HG02840 (cell line): ENCODE data around the gene RALGAPA2.
A peak's percentile ranks its signal among the peaks of the same experiment; 100 is the strongest.

Experiments
- ATAC-seq: cut with Tn5 transposase; IDR thresholded peaks from one replicate; pipeline ENCODE4 v1.9.1; 2021; ENCODE audit warnings: mild to moderate bottlenecking, moderate library complexity, moderate number of reproducible peaks; ENCODE audit not compliant: unreplicated experiment, low FRiP score

The RALGAPA2 gene

DNA sequence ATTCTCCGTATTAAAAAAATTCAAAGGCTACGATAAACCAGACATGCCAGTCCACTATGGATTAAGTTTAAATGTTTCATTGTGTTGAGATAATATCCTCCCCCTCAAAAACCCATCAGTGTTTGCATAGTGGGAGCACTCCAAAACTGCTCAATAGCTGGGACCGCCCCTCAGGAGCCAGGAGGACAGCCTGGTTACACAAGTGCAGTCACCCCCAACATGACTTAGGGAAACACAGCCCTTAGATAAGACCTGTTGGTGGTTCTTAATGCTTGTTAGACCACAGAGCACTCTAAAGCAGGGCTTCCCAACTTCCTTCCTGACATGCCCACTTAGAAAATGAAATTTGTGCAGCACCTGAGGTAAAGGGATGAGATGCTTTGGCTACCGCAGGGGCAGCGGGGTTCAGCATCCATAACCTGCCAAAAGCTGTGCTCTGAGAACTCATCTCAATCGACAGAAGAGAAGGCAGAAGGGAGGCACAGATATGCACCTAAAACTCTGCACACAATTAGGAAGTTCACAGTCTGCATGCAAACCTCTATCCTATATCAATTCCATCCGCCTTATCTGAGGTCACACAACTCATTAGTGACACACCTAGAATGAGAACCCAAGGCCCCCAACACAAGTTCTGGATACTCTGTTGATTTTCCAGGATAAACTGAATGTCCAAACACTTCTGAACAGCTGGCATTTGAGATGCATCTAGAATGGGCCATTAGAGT lies 74.3 kb downstream of the RALGAPA2 start:
- ATAC-seq = no peak

DNA sequence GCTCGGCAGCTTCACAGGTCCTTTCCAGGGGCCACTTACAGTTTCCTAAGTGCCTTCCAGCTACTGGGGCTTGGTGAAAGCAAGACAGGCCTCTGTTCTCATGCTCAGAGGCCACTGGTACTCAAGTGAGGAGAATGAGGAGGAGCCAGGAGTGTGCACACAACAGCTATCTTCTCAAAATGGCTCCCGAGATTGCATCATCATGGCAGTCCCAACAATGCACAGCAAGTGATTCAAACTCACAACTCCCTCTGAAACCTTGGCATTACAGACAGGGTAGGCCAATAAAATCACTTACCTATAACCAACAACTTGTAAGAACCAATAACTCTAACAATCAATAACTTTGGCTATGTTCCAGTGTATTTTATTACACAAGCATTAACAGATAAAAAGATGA lies 77.4 kb downstream of the RALGAPA2 start:
- ATAC-seq = no peak

DNA sequence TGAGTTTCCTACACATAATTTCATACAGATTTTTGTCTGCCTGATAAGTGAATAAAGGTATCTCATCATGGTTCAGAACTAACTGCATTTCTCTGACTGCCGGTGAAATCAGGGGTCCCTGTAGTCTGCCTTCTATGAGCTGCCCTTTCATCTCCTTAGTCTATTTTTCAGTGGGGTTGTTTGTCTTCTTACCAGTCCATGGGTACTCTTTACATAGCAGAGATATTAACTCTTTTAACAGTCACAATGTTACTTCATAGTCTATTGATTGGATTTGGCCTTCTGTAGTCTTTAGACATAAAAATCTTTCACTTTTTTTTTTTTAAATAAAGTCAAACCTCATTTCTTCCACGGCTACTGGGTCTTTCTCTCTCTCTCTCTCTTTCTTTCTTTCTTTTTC lies 79.8 kb downstream of the RALGAPA2 start:
- no peak for ATAC-seq

DNA sequence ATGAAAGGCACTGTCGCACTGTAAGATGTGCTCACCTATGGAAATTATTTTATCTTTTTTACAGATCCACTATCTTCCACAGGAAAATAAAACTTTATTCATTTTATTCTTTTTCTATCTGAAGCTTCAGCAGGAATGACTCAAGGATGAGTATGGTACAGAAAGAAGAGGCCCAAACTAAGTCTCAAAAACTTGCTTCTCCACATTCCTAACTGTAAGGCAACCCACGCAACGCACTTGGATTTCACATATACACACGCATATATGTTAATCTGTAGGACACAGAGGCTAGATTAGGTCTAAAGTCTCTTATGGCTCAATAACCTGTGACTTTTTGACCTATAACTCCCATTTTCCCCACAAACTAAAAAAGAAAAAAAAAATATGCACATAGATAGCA lies 81.9 kb downstream of the RALGAPA2 start:
- ATAC-seq = no peak

DNA sequence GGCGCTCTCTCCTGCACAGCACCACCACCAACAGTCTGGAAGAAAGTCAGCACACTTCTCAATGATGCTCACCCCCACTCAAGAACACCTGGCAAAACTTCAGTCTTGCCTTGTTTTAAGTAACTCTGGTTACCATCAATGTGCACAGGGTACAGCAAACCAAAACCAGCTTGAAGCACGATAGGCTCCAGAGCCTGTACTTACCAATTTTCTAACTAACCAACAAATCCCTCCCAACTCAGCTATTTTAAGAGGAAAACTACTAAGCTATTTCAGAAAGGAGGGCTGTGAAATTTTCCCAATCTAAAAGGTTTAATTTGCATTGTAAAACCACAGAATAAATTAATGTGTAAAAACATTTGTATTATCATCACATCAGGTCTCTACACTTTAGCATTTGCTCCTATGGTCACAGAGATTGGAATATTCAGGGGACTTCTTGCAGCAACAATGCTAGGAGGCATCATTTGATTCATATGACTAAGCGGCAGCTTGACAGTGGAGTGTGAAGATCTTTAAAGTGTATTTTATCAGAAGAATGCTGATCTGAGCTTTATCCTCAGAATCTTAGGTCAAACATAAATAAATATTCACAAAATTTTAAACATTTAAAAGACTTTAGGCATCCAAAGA lies 82.8 kb downstream of the RALGAPA2 start:
- no peak for ATAC-seq

DNA sequence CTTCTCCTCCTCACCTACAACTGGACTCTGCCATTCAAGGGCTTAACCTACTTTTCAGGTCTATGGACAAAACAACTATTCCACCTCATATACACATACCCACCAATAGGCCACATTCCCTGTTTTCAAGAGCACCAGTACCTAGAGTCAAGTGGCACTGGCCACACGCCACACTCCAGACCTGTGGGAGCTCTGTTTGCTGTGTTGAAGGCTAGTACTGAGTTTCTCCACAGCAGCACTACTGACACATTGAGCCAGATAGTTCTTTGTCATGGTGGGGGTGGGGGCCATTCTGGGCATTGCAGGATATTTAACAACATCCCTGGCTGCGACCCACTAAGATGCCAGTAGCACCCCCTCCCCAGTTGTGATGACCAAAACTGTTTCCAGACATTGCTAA lies 84.1 kb downstream of the RALGAPA2 start:
- no peak for ATAC-seq

DNA sequence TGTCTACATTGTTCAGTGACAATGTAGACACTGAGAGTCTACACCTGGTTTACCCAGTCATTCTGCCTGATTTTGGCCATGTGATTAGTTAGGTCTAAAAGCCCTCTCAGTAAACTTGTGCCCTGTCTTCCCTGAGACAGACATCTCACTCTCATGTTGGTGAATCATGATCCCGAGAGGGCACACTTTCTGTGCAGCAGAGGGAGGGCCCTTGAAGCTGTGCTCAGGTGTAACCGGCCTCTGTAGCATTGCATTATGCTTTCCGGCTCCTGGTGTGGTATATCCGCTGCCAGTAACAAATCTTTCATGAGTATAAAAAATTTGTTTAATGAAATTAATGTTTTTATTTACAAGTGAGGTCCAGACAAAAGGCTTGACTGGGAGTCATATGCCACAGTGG lies 85.0 kb downstream of the RALGAPA2 start:
- ATAC-seq = no peak

DNA sequence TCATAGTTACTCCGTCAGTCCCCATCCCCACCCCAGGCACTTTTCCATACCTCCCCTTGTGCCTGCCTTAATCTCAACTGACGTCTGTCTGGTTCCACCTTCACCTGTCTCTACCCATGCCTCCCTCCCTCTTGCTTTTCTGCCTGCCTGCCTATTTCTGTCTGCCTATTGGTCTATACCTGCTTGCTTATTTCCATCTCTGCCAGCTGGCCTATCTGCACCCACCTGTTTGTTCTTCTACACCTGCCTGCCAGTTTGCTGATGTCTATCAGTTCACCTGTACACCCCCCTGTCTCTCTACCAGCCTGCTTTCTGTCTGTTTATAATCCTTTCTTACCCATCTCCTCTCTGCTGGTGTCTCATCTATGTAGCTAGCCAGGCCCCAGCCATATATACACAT lies 87.5 kb downstream of the RALGAPA2 start:
- ATAC-seq = no peak

DNA sequence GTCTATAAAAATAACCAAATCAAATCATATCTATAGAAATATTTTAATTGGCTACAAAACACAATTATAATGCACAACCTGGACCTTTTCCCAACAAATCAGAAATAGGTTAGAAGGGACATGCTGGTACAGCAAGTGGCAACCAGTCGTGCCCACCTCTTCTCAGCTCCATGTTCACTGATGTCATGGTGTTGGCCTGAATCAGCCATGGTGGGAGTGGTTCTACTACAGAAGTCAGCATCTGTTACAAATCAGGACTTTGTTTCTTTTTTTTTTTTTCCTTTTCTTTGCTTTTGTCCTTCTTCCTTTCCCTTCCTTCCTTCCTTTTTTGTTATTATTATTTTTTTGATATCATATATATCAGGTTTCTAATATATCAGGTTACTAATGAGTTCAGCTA lies 91.2 kb downstream of the RALGAPA2 start:
- no peak for ATAC-seq

DNA sequence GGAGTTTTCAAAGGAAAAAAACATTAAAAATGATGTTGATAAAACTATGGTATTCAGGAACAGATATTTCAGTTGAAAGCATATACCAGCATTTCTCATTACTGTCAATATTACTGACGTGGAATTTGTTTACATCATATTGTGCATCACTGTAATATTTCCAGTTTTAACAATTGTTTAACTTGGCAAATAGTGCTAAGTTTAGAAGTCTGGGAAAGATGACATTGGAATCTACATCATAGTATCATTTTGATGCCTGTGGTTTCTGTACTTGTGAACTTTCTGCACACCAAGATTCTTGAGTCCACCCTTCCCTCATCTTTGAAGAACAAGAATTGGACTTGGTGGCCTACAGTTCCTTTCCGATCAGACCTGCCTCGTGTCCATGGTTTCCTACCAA lies 98.1 kb downstream of the RALGAPA2 start:
- no peak for ATAC-seq

DNA sequence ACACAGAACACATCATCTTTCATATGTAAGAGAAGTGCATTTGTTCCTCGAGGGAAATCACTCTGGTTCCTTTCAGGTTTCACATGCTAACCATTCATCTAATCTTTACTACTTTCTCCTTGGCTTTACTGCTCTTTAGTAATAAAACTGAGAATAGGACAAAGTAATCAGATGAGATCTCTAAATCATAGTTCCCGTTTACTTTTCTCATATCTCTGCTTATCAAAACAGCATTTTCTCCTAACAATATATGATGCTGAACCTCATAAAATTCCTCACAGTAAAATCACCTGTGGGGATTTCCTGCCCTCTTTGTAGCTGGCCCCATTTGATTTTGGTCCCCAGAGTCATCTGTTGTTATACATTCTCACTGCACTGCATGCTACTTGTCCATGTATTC lies 100.2 kb downstream of the RALGAPA2 start:
- no peak for ATAC-seq

DNA sequence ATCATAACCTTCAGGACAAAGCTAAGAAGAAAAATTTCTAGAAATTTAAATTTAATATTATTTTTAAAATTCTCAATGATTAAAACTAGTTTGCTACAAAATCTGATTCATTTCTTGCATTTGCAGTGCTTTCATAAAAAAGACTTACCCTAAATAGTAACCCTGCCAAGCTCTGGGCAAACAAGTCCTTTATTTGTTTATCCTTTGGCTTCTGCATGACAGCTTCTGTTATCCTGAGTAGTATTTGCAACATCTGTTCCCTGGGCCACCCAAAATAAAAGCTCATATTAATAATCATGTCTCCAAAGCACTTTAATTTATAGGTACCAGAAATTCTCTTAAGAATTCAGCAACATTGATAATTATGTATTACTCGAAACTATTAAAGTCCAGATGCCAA lies 101.3 kb downstream of the RALGAPA2 start:
- no peak for ATAC-seq

DNA sequence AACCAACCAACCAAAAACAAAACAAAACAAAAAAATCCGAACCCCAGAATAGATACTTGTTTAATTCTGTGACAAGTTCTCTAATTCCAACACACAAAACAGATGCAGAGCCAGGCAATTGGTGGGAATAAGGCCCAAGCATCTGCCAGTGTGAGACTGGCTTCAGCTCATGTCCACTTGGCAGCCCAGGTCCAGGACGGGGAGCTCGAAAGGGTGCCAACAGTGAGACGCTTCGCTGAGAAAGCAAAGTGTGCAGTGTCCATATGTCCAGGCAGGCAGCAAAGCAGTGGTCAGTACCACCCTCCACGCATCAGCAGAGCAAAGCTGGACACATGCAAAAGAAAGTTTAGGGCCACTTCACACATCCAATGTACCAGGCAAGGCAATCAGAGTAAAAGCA lies 102.9 kb downstream of the RALGAPA2 start:
- ATAC-seq = no peak

DNA sequence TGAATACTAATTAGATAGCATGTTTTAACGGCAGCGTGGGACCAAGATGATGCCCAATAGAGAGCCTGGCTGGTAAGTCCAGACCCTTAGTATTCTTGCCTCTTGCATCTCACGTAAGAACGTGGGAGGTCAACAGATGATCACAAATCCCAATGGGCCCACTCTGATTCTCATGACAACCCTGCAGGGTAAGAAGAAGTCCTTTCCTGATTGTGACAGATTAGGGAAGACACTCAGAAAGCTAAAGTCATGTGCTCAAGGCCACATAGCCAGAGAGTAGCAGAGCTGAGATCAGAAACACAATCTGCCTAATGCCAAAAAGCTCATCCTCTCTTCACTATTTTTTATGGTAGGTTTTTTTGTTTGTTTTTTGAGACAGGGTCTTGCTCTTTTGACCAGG lies 103.8 kb downstream of the RALGAPA2 start:
- no peak for ATAC-seq

DNA sequence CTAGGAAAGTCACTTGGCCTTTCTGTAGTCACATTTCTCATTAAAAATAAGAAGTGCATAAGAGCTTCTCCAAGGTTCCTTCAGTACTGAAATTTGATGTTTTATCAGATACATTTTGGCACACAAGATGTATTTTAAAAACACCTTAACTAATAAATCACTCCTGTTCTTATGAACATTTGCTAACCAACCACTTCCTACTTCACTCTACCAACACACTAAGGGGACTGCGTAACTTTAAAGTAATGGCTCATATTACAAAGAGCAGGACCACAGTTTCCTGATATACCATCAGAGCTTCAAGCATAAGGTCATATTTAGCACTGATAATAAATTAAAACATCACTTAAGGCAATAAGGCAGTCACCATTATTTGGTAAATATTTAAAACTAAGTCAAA lies 104.4 kb downstream of the RALGAPA2 start:
- no peak for ATAC-seq

DNA sequence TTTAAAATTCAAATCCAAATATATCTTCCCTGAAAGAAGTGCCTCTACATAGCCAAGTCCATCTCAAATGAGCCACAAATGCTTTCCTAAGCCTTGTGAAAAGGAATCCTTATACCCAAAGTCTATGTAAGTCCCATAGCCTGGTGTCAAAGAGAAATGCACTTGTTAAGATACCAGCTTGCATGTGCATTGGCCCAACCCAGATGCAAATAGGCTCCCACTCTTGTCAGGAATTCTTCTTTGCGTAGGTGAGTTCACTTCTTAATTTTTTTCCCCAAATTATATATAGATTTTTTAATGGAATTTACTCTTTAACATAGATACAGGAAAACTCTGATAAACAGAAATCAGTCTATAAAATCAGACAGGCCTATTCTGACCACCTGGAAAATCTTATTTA lies 105.6 kb downstream of the RALGAPA2 start:
- ATAC-seq = no peak

DNA sequence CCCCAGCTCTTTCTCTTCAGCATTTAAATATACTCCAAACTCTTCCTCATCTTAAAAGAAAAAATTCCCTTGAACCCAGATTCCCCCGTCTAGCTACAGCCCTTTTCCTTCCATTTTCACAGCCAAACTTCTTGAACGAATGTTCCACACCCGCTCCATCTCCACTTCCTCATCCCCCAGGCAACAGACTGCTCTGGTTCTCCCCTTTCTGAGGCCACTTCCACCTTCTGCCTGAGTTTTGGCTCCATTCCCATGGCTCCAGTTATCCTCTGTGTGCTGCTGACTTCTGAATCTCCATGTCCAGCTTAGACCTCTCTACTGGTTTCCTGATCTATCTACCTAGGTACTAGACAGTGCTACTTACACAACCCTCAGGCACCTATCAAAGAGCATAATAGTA lies 106.4 kb downstream of the RALGAPA2 start:
- no peak for ATAC-seq

DNA sequence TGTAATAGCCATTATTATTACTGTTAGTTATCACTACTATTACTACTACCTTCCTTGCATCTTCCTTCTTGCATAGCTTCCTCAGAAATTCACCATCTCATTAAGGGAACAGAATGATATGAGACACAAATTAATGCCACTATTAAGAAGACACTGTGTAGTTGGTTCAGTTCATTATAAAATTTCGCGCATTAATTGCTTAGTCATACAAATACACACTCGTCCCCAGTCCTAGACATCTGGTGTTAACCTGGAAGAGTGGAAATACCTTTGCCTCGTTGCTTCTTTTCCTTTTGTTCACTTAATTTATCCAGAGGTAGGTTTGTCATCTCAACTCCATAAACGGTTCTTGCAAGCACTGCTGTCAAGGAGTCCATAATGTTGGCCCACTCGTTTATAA lies 107.5 kb downstream of the RALGAPA2 start:
- ATAC-seq = no peak

DNA sequence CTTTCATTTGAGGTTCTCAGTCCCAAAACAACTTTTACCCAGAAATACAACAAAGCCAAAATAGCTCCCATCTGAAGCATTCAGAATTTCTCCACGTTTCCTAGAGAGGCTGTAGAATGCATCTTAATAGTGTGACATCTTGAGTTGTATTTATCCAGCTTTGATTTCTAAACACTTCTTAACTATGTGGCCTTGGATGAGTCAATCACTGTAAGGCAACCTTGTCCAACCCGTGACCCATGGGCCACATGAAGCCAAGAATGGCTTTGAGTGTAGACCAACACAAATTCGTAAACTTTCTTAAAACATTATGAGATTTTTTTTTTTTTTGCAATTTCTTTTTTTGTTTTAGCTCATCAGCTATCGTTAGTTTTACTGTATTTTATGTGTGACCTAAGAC lies 108.1 kb downstream of the RALGAPA2 start:
- no peak for ATAC-seq

DNA sequence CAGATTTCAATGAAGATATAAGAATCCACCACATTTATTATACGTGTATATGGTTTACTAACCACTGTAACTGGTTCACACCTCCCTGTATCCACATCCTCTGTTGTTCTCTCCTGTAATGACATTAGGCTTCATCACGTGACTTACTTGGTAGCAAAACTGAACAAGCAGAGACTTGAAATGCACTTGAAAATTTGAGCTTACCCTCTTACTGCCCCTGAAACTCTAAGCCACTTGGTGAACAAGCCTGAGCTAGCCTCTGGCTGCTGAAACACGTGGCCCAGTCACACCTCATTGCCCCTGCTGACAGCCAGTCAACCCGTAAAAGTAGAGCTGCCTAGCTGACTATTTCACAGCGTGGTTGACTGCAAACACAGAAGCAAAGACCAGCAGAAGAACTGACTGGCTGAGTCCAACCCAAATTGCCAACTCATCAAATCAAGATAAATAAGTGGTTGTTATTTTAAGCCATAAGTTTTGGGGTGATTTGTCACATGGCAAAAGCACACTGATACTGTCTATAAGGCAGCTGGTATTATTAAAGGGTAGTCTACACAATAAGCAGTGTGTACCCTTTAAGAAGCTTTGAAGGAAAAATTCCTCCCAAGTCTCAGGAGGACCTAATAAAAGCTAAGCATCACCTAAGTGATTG lies 109.0 kb downstream of the RALGAPA2 start:
- ATAC-seq = peak; percentile 99

DNA sequence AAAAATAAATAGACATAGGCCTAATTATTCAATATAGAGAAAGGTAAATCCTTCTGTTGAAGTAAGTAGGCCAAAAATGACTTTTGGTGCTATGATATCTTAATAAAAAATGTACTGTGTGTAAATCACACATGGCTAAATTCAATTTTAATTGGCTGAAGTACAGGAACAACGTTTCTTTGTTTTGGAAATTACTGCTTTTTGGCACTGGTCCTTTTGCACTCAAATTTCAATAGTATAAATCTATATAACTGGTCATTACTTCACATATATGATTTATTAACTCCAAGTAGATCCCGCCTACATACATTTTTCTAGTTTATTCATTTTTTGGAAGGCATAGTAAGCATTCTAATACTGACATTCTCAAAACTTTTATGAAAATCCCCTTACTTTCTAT lies 114.5 kb downstream of the RALGAPA2 start:
- ATAC-seq = no peak

DNA sequence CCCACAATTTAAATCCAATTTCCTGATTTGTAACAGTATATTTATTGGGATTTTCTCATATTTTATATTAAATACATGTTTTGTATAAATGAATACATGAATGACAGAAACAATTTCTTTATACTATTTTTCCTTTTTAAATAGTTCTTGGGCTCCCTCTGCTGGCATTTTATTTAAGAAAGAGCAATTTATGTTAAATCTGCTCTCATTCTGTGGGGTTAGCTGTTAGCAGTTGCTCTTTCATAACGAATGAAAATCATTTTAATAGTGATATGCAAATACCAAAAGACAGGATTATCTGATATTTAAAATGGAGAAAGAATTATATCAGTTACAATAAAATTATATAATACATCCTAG lies 118.3 kb downstream of the RALGAPA2 start:
- ATAC-seq = no peak
